GM19043 (cell line): ENCODE measurements around the gene PODXL2.
"Not testable (repeated sequence)": the region's sequence is repeated elsewhere in the genome, so short reads cannot be mapped to it uniquely, and the experiment has no call there.

Experiments used
- ATAC-seq: cut with Tn5 transposase; IDR thresholded peaks from one replicate; pipeline ENCODE4 v1.9.1; 2021; ENCODE audit warnings: low read depth; ENCODE audit not compliant: unreplicated experiment

The PODXL2 gene

GRCh38 chr3:127672429-127673190 is 43.6 kb downstream of the PODXL2 start, which contains the start of gene ABTB1:
ABTB1 (plus strand) TSS chr3:127672952; CDS start chr3:127673026, 74 bp downstream.
- peak; percentile 71 for ATAC-seq

GRCh38 chr3:127673191-127674100 is 44.5 kb downstream of the PODXL2 start:
- peak; percentile 26 for ATAC-seq

- no peak for ATAC-seq
Observed at GRCh38 chr3:127674101-127674721, 45.2 kb downstream of the PODXL2 start.

GRCh38 chr3:127674790-127675189 is 45.8 kb downstream of the PODXL2 start:
- no peak for ATAC-seq

GRCh38 chr3:127675651-127676391 is 46.8 kb downstream of the PODXL2 start:
- no peak for ATAC-seq

- ATAC-seq: no peak
Observed at GRCh38 chr3:127676456-127676855, 47.5 kb downstream of the PODXL2 start.

GRCh38 chr3:127676921-127677351 is 48.0 kb downstream of the PODXL2 start:
- no peak for ATAC-seq

- no peak for ATAC-seq
Observed at GRCh38 chr3:127677541-127678314, 48.7 kb downstream of the PODXL2 start.

- no peak for ATAC-seq
Observed at GRCh38 chr3:127678315-127678599, 49.3 kb downstream of the PODXL2 start.

- ATAC-seq: no peak
Observed at GRCh38 chr3:127678611-127679533, 49.9 kb downstream of the PODXL2 start.

GRCh38 chr3:127679534-127680145 is 50.7 kb downstream of the PODXL2 start:
- no peak for ATAC-seq

GRCh38 chr3:127680146-127680661 is 51.2 kb downstream of the PODXL2 start:
- no peak for ATAC-seq

- no peak for ATAC-seq
Observed at GRCh38 chr3:127680798-127681221, 51.8 kb downstream of the PODXL2 start.

GRCh38 chr3:127682175-127682554 is 53.2 kb downstream of the PODXL2 start:
- ATAC-seq: not testable (repeated sequence)

- ATAC-seq: no peak
Observed at GRCh38 chr3:127682561-127682960, 53.6 kb downstream of the PODXL2 start.

GRCh38 chr3:127684871-127685707 is 56.1 kb downstream of the PODXL2 start:
- ATAC-seq: no peak
